ENCODE measurements around the gene SGMS1. TPM values are rescaled to one million over a fixed set of nuclear protein-coding genes. Genes with fewer than 3 reads are reported as not detected.
A peak's percentile ranks its signal among the peaks of the same experiment; 100 is the strongest.

Gene SGMS1
- total RNA-seq, 6 experiments from 2014 or later, result 13.6 to 49.8 (median 20.0) TPM

GRCh38 chr10:50351483-50352146, 272.1 kb downstream of the SGMS1 start:
- Histone ChIP-seq H3K36me3 (no peaks in the 10 kb centered on the region), H3K4me3 (no peak overlapping the region), H3K27me3 (no peaks in the 10 kb centered on the region), H3K27ac (no peak overlapping the region), H3K4me1 (peaks cover 0 to 5% (median 0%) of the 10 kb centered on the region in 4 donors), H3K9me3 (no peaks in the 10 kb centered on the region)
- DNase-seq, result no peak
- TF ChIP-seq, protein P1, sequence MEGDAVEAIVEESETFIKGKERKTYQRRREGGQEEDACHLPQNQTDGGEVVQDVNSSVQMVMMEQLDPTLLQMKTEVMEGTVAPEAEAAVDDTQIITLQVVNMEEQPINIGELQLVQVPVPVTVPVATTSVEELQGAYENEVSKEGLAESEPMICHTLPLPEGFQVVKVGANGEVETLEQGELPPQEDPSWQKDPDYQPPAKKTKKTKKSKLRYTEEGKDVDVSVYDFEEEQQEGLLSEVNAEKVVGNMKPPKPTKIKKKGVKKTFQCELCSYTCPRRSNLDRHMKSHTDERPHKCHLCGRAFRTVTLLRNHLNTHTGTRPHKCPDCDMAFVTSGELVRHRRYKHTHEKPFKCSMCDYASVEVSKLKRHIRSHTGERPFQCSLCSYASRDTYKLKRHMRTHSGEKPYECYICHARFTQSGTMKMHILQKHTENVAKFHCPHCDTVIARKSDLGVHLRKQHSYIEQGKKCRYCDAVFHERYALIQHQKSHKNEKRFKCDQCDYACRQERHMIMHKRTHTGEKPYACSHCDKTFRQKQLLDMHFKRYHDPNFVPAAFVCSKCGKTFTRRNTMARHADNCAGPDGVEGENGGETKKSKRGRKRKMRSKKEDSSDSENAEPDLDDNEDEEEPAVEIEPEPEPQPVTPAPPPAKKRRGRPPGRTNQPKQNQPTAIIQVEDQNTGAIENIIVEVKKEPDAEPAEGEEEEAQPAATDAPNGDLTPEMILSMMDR (IDR thresholded peaks at IDR 0.05), result no peak
- TF ChIP-seq POLR2A (IDR thresholded peaks at IDR 0.05), result no peak
- WGBS (ENCODE audit: insufficient coverage, low coverage, low lambda C conversion rate, missing lambda C conversion rate), result 93% methylated on average over 6 of the region's 7 CpGs
- ATAC-seq, result no peak
- intact Hi-C loops (cut with DNase I), result no loop called here

GRCh38 chr10:50350366-50350765, 273.4 kb downstream of the SGMS1 start:
- DNase-seq (no peak), ATAC-seq (no peak)
- Histone ChIP-seq H3K27me3 (no peaks in the 10 kb centered on the region), H3K9me3 (no peaks in the 10 kb centered on the region), H3K4me3 (no peak overlapping the region), H3K4me1 (peaks cover 0 to 5% (median 0%) of the 10 kb centered on the region in 4 donors), H3K27ac (no peak overlapping the region), H3K36me3 (no peaks in the 10 kb centered on the region)
- TF ChIP-seq POLR2A (IDR thresholded peaks at IDR 0.05), result no peak
- TF ChIP-seq, protein P1 (IDR thresholded peaks at IDR 0.05), result no peak
- intact Hi-C loops (cut with DNase I), result no loop called here
- no CpG with 5 or more reads among the region's 5 CpGs for WGBS (ENCODE audit: insufficient coverage, low coverage, low lambda C conversion rate, missing lambda C conversion rate)

DNA sequence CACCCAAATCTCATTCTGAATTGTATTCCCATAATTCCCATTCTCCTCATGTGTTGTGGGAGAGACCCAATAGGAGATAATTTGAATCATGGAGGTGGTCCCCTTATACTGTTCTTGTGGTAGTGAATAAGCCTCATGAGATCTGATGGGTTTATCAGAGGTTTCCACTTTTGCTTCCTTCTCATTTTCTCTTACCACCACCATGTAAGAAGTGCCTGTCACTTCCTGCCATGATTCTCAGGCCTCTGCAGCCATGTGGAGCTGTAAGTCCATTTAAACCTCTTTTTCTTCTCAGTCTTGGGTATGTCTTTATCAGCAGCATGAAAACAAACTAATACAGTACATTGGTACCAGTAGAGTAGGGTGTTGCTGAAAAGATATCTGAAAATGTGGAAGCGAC, 274.2 kb downstream of the SGMS1 start:
- 87% methylated on average over 1 of the region's 1 CpG for WGBS (ENCODE audit: insufficient coverage, low coverage, low lambda C conversion rate, missing lambda C conversion rate)
- ATAC-seq (no peak), DNase-seq (no peak)
- intact Hi-C loops (cut with DNase I), result no loop called here
- Histone ChIP-seq H3K36me3 (no peaks in the 10 kb centered on the region), H3K27me3 (no peaks in the 10 kb centered on the region), H3K4me3 (no peak overlapping the region), H3K9me3 (no peaks in the 10 kb centered on the region), H3K4me1 (peaks cover 0 to 10% (median 0%) of the 10 kb centered on the region in 4 donors), H3K27ac (no peak overlapping the region)
- TF ChIP-seq POLR2A (IDR thresholded peaks at IDR 0.05), result no peak
- TF ChIP-seq, protein P1 (IDR thresholded peaks at IDR 0.05), result no peak

DNA sequence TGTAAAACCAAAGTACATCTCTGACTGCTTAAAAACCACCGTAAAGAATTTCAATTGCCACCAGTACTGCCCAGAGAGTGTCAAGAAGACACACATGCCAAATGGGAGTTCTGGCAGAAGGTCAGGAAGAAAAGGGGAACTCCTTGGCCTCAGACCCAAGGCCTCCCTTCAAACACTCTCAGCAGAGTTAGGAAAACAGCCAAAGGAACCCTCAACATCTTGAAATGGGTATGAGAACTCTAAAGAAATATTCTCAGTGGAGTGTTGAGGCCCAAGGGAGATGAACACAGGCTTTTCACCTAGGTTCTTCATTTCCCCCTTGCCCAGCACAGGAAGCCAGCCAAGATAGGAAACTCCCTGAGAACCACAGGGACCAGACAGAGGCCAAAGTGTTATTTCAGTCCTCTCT, 276.4 kb downstream of the SGMS1 start:
- Histone ChIP-seq H3K4me1 (peaks cover 0 to 10% (median 0%) of the 10 kb centered on the region in 4 donors), H3K36me3 (peaks cover 0 to 15% (median 5%) of the 10 kb centered on the region in 4 donors), H3K27me3 (no peaks in the 10 kb centered on the region), H3K27ac (no peak overlapping the region), H3K4me3 (no peak overlapping the region), H3K9me3 (no peaks in the 10 kb centered on the region)
- intact Hi-C loops (cut with DNase I), result no loop called here
- ATAC-seq, result peak in 2 of 4 donors; percentile 22 to 37
- no peak for DNase-seq
- 43% methylated on average over 1 of the region's 1 CpG for WGBS (ENCODE audit: insufficient coverage, low coverage, low lambda C conversion rate, missing lambda C conversion rate)
- TF ChIP-seq, protein P1 (IDR thresholded peaks at IDR 0.05), result no peak
- no peak for TF ChIP-seq POLR2A (IDR thresholded peaks at IDR 0.05)
